IPS DF 4.7 (cell line): Measurements from ENCODE around the gene PDE10A.
"Not testable (repeated sequence)": the region's sequence is repeated elsewhere in the genome, so short reads cannot be mapped to it uniquely, and the experiment has no call there.

Experiments used
- DNase-seq: peaks from one replicate; pipeline ENCODE4 v3.0.0-alpha.2; 2013; ENCODE audit warnings: low spot score; ENCODE audit errors: extremely low read depth

PDE10A gene

GRCh38 chr6:165554644-165555043, 108.4 kb downstream of the PDE10A start:
- not testable (repeated sequence) for DNase-seq

- no peak for DNase-seq
These were observed 110.7 kb downstream of the PDE10A start for GRCh38 chr6:165552248-165552736.

GRCh38 chr6:165551828-165552227, 111.2 kb downstream of the PDE10A start:
- DNase-seq, result no peak

GRCh38 chr6:165548450-165548849, 114.6 kb downstream of the PDE10A start:
- no peak for DNase-seq

GRCh38 chr6:165545806-165546205, 117.2 kb downstream of the PDE10A start:
- DNase-seq, result no peak

- no peak for DNase-seq
These were observed 119.3 kb downstream of the PDE10A start for GRCh38 chr6:165543781-165544180.

GRCh38 chr6:165536911-165537310, 126.1 kb downstream of the PDE10A start:
- no peak for DNase-seq

GRCh38 chr6:165519316-165519715, 143.7 kb downstream of the PDE10A start:
- no peak for DNase-seq

GRCh38 chr6:165515963-165516624, 146.9 kb downstream of the PDE10A start:
- no peak for DNase-seq

- DNase-seq, result no peak
These were observed 148.4 kb downstream of the PDE10A start for GRCh38 chr6:165514621-165515020.

- no peak for DNase-seq
These were observed 151.2 kb downstream of the PDE10A start for GRCh38 chr6:165511807-165512206.

GRCh38 chr6:165508321-165508869, 154.6 kb downstream of the PDE10A start:
- DNase-seq, result no peak

GRCh38 chr6:165506657-165507056, 156.4 kb downstream of the PDE10A start:
- no peak for DNase-seq

GRCh38 chr6:165500214-165500907, 162.7 kb downstream of the PDE10A start:
- not testable (repeated sequence) for DNase-seq

GRCh38 chr6:165497472-165497871, 165.6 kb downstream of the PDE10A start:
- DNase-seq, result no peak

- no peak for DNase-seq
These were observed 174.3 kb downstream of the PDE10A start for GRCh38 chr6:165488624-165489295.

GRCh38 chr6:165487950-165488349, 175.1 kb downstream of the PDE10A start:
- no peak for DNase-seq

- no peak for DNase-seq
These were observed 175.7 kb downstream of the PDE10A start for GRCh38 chr6:165487347-165487746.

GRCh38 chr6:165486183-165487137, 176.6 kb downstream of the PDE10A start:
- DNase-seq, result no peak

- DNase-seq, result no peak
These were observed 178.7 kb downstream of the PDE10A start for GRCh38 chr6:165484178-165484889.
